GM12872 (cell line): ENCODE results near the gene IGSF9B.

Experiments
- CTCF ChIP-seq: IDR thresholded peaks from 3 replicates; pipeline ENCODE4 v1.5.1; 2011; ENCODE audit warnings: low read depth, mild to moderate bottlenecking, low read length, moderate library complexity; ENCODE audit not compliant: insufficient read depth

IGSF9B gene

GRCh38 chr11:133956650-133957633 is at the start of gene IGSF9B:
Gene IGSF9B, minus strand, starts transcription at chr11:133956968. Its CDS starts 214 bp downstream, at chr11:133956754.
- TF ChIP-seq CTCF: no peak

GRCh38 chr11:134004496-134005172 is 47.9 kb upstream of the IGSF9B start:
- no peak for TF ChIP-seq CTCF

GRCh38 chr11:134003792-134004495 is 47.2 kb upstream of the IGSF9B start:
- TF ChIP-seq CTCF: no peak

GRCh38 chr11:134001596-134001995 is 44.8 kb upstream of the IGSF9B start:
- TF ChIP-seq CTCF: no peak

GRCh38 chr11:134001088-134001487 is 44.3 kb upstream of the IGSF9B start:
- no peak for TF ChIP-seq CTCF

GRCh38 chr11:133999355-133999754 is 42.6 kb upstream of the IGSF9B start:
- no peak for TF ChIP-seq CTCF

- no peak for TF ChIP-seq CTCF
Observed at GRCh38 chr11:133997554-133997953, 40.8 kb upstream of the IGSF9B start.
